HG03342 (cell line): ENCODE data around the gene P2RX7.
A peak's percentile ranks its signal among the peaks of the same experiment; 100 is the strongest.
"Not testable (repeated sequence)": the region's sequence is repeated elsewhere in the genome, so short reads cannot be mapped to it uniquely, and the experiment has no call there.

Experiments used
- ATAC-seq: cut with Tn5 transposase; IDR thresholded peaks from one replicate; pipeline ENCODE4 v1.9.1; 2021; ENCODE audit warnings: mild to moderate bottlenecking, moderate library complexity; ENCODE audit not compliant: unreplicated experiment

Gene P2RX7

DNA sequence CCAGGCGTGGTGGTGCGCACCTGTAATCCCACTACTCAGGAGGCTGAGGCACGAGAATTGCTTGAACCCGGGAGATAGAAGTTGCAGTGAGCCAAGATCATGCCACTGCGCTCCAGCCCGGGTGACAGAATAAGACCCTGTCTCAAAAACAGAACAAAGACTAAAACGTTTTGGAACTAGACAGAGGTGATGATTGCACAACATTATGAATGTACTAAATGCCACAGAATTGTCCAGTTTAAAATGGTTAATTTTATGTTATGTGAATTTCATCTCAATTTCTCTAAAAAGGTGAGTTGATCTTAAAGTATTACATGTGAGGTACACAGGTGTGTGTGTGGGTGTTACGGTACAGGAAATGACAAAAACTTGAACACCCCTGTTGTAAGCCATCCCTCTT lies 93.7 kb downstream of the P2RX7 start:
- no peak for ATAC-seq

DNA sequence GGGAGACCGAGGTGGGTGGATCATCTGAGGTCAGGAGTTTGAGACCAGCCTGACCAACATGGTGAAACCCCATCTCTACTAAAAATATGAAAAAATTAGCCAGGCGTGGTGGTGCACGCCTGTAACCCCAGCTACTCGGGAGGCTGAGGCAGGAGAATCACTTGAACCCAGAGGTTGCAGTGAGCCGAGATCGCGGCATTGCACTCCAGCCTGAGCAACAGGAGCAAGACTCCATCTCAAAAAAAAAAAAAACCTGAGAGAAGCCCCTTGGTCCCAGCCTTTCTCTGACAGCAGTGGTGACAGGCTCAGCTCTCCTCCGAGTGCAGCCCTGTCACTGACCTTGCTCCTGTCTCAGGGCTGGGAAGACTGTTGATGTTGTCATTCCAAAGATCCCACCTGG lies 94.2 kb downstream of the P2RX7 start:
- not testable (repeated sequence) for ATAC-seq

DNA sequence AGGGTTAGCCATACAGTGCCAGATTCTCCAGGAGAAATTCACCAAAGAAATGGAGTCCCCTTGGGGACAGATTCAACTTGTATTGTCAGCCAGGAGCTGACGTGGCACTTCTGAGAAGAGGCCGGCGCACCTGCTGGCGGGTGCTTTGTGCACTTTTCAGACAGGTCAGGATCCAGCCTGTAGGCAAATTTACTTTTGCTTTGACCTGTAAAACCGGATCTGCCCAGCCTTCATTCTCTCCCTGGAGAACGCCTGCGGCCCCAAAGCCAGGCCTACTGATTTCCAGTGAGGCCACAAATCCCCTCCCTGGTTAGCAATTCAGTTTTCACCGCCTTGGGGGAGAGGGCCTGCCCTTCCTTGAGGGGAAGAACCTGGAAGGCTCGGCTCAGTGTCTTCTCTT lies 94.6 kb downstream of the P2RX7 start:
- peak; percentile 65 for ATAC-seq

DNA sequence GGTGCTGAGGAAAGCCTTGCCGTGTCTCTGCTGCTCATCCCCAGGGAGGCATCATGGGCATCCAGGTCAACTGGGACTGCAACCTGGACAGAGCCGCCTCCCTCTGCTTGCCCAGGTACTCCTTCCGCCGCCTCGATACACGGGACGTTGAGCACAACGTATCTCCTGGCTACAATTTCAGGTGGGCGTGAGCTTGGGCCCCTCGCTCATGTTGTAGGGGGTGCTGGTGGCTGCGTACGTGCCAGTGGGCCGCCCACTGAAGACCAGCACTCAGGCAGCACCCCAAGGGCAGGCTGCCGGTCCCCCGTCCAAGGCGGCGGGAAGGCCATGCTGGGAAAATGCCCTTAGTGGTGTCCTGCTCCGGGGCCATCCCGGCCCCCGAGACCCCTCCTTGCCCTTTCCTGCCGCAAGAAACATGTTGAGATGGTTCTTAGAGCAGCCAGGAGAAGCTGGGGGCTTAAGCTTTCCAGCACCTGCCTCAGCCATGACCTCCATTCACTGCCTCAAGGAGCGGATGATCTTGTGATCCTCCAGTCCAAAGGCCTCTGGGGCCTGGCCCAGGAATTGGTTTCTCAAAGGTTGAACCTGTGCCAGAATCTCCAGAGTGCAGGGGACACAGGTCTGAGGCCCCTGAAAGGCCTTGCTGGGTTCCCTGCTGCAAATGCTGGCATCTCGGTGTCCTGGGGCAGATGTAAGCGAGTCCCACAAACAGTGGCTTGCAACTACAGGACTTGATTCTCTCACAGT lies 96.4 kb downstream of the P2RX7 start:
- ATAC-seq: no peak

DNA sequence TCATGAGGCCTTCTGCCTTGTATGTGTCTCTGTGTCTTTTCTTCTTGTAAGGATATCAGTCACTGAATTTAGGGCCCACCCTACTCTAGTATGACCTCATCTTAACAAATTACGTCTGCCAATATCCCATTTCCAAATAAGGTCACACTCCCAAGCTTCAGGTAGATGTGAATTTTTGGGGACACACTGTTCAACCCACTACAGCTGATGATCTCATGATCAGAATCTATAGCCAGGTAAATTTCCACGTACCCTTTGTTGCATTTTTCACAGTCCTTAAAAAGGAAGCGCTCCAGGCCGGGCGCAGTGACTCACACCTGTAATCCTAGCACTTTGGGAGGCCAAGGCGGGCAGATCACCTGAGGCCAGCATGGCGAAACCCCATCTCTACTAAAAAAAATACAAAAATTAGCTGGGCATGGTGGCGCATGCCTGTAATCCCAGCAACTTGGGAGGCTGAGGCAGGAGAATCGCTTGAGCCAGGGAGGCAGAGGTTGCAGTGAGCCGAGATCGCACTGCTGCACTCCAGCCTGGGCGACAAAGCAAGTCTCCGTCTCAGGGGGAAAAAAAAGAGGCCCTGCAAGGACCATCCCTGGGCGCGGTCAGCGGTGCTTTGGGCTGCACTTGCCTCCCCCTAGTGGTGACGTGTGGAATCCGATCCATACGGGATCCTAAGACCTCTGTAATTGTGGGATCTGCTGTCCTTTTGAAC lies 97.3 kb downstream of the P2RX7 start:
- ATAC-seq: not testable (repeated sequence)

DNA sequence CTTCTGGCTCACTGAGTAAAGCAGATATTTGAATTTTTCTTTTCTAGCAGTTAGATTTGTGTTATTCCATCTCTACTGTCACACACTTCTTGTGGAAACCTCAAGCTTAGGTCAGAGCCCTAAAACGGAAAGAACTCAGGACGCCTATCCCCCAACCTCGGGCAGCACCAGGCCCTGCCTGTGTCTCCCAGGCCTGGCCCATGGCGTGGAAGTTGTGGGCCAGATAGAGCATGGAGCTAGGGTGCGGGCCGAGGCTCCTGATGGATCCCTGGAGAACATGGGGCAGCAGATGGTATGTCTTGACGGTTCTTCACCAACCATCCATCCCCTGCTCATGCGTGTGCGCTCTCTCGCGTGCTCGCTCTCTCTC lies 97.8 kb downstream of the P2RX7 start:
- no peak for ATAC-seq

DNA sequence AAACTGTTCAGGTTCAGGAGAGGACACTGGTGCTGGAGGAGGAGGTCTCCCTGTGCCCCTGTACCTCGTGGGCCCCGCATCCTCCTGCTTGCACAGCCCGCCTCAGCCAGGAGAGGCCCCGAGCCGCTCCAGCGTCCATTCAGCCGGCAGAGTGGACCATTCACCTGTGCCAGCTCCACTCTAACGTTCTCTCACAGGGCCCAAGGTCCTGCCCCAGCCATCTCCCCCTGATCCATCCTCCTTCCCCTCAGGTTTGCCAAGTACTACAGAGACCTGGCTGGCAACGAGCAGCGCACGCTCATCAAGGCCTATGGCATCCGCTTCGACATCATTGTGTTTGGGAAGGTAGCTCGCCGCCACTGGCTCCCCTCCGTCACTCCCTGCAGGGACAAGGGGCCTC lies 99.5 kb downstream of the P2RX7 start:
- no peak for ATAC-seq

DNA sequence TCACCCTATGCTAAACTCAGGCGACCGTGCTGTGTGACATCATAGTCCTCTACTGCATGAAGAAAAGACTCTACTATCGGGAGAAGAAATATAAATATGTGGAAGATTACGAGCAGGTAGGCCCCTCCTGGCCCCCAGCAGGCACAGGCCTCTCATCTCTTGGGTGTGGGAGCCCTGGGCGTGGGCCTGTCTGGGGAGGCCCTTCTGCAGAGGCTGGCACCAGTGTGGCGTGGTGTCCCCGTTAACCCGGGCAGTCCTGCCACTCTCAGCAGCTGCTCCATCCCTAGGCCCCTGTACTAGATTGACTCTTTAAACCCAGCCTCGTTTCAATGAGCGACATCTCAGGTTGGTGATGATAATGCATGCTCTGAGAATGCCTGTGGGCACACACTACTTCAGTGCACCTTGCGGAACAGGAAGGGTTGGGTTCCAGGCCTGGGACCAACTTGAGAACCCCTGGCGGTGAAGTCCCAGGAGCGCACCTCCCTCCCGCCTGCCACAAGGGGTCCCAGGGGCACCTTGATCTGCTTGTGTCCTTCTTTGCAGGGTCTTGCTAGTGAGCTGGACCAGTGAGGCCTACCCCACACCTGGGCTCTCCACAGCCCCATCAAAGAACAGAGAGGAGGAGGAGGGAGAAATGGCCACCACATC lies 100.4 kb downstream of the P2RX7 start:
- no peak for ATAC-seq

DNA sequence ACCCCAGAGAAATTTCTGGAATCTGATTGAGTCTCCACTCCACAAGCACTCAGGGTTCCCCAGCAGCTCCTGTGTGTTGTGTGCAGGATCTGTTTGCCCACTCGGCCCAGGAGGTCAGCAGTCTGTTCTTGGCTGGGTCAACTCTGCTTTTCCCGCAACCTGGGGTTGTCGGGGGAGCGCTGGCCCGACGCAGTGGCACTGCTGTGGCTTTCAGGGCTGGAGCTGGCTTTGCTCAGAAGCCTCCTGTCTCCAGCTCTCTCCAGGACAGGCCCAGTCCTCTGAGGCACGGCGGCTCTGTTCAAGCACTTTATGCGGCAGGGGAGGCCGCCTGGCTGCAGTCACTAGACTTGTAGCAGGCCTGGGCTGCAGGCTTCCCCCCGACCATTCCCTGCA lies 100.9 kb downstream of the P2RX7 start:
- ATAC-seq: no peak

DNA sequence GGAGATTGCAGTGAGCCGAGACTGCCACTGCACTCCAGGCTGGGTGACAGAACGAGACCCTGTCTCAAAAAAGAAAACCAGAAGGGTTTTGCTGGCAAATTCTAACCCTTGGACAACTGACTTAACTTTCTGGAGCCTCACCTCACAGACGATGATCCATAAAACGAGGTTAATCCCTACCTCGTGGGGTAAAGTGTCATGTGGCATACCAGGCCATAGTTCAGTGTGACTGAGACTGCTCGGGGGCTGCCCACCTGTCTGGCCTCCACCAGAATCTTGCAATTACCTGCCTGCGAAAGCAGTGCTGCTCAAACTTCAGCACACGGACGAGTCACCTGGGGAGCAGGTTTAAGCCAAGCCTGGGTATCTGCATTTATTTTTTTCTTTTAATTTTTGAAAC lies 104.1 kb downstream of the P2RX7 start:
- no peak for ATAC-seq

DNA sequence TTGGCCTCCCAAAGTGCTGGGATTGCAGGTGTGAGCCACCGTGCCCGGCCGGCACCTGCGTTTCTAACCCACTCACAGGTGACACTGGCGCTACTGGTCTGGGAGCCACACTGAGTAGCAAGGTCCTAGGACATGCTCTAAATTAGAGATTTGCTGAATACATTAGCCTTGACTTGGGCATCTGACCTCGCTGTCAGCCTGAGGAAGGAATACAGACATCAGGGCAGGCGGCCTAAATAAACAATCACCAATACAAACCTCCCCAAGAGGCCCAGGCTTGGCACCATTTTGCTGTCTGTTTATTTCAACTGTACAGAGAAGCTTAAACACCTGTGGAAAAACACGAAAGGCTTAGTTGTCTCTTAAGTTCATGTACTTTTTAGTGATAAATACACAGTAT lies 104.7 kb downstream of the P2RX7 start:
- no peak for ATAC-seq
